Omental fat pad (tissue), 4 donors: ENCODE measurements around the gene KDM3B. TPM values are rescaled to one million over a fixed set of nuclear protein-coding genes. Genes with fewer than 3 reads are reported as not detected.

Experiments
- ATAC-seq: fragments of 150-250 bp; one replicate; pipeline ENCODE4 v1.9.1; 2016; ENCODE audit warnings: mild to moderate bottlenecking, moderate library complexity; ENCODE audit not compliant: low FRiP score
- DNase-seq: peaks from one replicate; pipeline ENCODE4 v3.0.0-alpha.2; 2019; ENCODE audit warnings: low spot score
- total RNA-seq, 4 donors: library from RNA; depleted of rRNA; stranded (reverse); fragments of >200 nt; gene quantifications; one replicate each; pipeline ENCODE4 v1.1.0, GENCODE V29; 2016
- TF ChIP-seq, protein P1 (sequence below), 3 donors: fragments of 450-650 bp; IDR thresholded peaks; one replicate each; pipeline ENCODE4 v1.5.1; 2016 to 2017; ENCODE audit warnings: antibody characterized with exemption in 3 of 3, mild to moderate bottlenecking in 3 of 3, moderate library complexity in 2 of 3

KDM3B gene
- total RNA-seq, 4 donors from 2014 or later = 47.6 to 66.2 (median 54.1) TPM

DNA sequence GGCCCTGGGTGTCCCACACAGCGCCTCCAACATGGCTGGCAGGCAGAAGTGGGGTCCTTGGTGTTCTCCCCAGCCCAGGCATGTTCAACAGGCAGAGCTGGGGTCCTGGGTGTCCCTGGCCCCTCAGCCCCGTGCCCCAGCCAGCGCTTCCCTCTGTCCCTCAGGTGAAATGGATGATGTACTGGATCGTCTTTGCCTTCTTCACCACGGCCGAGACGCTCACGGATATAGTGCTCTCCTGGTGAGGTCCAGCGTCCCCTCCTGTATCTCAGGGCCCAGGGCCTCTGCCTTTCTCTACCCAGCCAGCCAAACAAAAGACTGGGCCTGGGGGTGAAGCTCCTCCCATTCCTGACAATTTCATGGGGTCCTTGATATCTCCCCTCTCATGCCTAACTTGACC is 88.7 kb downstream of the KDM3B start:
- TF ChIP-seq, protein P1, sequence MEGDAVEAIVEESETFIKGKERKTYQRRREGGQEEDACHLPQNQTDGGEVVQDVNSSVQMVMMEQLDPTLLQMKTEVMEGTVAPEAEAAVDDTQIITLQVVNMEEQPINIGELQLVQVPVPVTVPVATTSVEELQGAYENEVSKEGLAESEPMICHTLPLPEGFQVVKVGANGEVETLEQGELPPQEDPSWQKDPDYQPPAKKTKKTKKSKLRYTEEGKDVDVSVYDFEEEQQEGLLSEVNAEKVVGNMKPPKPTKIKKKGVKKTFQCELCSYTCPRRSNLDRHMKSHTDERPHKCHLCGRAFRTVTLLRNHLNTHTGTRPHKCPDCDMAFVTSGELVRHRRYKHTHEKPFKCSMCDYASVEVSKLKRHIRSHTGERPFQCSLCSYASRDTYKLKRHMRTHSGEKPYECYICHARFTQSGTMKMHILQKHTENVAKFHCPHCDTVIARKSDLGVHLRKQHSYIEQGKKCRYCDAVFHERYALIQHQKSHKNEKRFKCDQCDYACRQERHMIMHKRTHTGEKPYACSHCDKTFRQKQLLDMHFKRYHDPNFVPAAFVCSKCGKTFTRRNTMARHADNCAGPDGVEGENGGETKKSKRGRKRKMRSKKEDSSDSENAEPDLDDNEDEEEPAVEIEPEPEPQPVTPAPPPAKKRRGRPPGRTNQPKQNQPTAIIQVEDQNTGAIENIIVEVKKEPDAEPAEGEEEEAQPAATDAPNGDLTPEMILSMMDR (IDR thresholded peaks at IDR 0.05) = no peak
- no peak for ATAC-seq
- no peak for DNase-seq

DNA sequence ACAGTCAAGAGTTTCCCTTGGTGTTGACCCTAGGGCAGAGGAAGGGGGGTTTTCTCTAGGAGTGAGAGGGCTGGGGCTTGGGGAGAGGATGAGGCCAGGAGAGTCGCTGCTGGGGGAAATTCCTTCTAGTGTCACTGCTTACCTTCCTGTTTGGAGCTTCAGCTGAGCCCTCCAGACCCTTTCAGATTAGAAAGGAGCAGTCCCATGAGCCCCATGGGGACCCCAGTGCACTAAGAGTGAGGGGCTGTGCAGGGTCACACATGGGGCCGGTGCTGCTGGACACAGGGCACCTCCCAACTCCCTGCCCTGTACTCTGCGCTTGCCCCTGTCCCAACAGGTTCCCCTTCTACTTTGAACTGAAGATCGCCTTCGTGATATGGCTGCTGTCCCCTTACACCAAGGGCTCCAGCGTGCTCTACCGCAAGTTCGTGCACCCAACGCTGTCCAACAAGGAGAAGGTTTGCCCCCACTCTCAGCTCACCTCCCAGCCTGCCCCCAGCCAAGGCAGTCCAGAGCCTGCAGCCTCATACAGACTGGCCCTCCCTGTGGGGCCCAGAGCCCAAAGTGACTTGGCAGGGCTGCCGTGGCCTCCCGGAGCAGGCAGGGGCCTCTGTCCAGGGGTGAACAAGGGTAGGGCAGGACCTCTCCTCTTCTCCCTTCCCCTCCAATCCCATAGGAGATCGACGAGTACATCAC is 91.7 kb downstream of the KDM3B start:
- DNase-seq (no peak), ATAC-seq (no peak)
- TF ChIP-seq, protein P1 (IDR thresholded peaks at IDR 0.05) = no peak

DNA sequence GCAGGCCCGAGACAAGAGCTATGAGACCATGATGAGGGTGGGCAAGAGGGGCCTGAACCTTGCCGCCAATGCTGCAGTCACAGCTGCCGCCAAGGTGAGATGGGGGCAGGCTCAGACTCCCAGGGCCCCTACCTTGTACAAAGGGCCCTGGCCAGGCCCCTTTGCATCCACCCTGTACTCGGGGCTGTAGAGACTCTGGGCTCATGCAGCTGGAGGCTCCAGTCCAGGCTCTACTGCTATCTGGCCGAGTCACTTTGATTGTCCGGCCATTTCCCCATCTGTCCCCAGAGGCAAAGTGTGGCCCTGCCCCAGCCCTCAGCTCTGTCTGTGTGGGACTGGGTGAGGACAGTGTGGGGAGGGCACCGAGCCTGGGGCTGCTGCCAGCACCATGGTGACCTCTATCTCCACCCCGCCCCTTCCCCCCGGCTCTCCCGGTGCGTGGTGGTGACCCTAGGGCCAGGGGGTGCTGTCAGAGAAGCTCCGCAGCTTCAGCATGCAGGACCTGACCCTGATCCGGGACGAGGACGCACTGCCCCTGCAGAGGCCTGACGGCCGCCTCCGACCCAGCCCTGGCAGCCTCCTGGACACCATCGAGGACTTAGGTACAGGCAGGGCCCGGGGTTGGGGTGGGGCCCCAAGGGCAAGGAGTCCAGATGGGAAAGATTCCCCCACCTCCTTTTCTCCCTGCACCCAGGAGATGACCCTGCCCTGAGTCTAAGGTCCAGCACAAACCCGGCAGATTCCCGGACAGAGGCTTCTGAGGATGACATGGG is 92.5 kb downstream of the KDM3B start:
- TF ChIP-seq, protein P1 (IDR thresholded peaks at IDR 0.05) = no peak
- ATAC-seq (no peak), DNase-seq (no peak)

DNA sequence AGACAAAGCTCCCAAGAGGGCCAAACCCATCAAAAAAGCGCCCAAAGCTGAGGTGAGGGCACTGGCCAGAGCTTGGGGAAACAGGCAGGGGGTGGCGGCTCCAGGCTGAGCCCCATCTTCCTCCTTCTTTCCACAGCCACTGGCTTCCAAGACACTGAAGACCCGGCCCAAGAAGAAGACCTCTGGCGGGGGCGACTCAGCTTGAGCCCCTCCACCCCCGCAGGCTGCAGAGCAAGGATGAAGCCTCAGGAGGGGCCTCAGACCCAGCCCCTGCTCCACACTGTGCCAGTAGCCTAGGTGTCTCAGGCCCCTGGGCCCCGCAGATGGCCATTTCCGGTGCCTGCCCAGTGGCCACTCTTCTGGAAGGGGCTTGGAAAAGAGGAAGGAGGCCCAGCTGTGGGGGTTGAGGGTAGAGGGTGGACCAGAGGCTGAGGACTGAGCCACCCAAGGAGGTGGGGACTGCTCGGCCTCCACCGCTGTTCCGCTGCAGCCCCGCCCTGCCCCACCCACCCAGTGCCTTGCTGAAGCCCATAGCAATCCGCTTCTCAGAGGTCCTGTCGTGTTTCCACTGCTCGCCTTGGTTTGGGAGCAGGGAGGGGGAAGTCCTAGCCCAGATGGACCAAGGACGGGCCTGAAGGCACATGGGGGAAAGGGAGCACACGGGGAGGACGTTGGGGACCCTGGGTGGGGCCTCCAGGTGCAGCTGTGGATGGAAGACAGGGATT is 93.2 kb downstream of the KDM3B start:
- ATAC-seq (no peak), DNase-seq (no peak)
- TF ChIP-seq, protein P1 (IDR thresholded peaks at IDR 0.05) = no peak

DNA sequence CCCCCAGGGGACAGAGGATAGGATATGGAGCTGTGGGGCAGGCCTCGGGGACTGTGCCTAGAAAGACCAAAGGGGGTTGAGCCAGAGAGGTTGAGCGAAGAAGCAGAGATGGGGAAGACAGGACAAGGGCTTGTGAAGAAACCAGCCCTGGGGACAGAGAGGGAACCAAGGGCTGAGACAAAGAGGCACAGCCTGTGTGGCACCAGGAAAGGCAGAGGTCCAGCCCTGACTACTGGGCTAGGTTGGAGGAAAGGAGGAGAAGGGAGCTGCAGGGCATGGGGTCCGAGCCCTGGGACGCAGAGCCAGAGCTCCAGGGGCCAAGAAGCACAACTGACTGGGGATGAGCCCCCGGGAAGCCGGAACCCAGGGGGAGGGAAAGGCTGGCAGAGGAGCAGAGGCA is 95.6 kb downstream of the KDM3B start:
- ATAC-seq = no peak
- no peak for DNase-seq
- TF ChIP-seq, protein P1 (IDR thresholded peaks at IDR 0.05) = no peak

DNA sequence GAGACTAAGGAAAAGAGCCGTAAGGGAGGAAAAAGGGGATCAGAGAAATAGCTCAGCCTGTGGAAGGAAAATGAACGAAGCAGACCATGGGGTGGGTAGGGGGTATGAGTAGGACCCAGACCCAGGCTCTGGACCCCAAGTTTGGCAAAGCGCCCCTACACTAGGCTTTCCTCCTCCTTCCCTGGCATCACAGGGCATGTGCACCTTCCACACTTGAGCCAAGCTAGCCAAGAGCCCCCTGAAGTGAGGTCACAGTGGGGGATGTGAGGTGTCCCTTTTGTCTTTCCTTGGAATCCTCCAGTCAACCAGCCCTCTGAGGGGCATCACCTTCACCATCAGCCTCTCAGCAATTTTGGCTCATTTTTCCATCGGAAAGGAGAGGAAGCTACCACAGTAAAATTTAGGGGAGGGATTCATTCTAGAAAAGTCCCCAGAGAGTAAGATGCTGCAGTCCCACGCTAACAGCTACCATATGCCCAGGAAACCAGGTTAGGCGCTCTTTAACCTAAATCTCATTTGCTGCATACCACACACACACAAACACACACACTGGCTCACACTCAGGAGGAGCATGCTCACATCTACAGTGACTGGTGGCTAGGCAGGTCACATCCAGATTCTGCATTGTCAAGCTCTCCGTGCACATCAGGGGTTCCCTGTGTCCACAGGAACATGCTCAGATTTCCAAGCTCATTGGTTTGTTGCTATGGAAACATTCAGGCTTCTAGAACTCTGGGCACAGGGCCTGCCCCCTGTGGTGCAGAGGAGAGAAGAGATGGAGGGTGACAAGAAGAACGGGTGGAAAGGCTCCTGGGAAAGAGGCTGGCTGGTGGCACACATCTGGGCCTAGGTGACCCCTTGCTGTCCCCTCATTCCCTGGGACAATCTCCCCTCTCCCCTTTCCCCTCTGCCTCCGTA is 96.3 kb downstream of the KDM3B start:
- ATAC-seq (no peak), DNase-seq (no peak)
- TF ChIP-seq, protein P1 (IDR thresholded peaks at IDR 0.05) = no peak
